HepG2 (cell line): ENCODE measurements around the gene TIRAP. TPM values are rescaled to one million over a fixed set of nuclear protein-coding genes. Genes with fewer than 3 reads are reported as not detected.

Experiments used
- ATAC-seq: fragments of 200-7000 bp; cut with Tn5 transposase; 3 replicates; pipeline ENCODE4 v1.9.1; 2020; ENCODE audit warnings: mild to moderate bottlenecking, moderate library complexity
- BruUV-seq: library from RNA; stranded (reverse); fragments of 400-500 nt; replicated peaks from 2 replicates; lab custom pipeline; 2021; lab: Mats Ljungman, UMichigan
- CTCF ChIA-PET: fragments of 300-600 bp; formaldehyde crosslinking; extraction: SDS; loops from one replicate; lab custom pipeline; 2021; ENCODE audit warnings: low total read pairs, inconsistent platforms, low intra/inter-chr PET ratio; lab: Yijun Ruan, JAX
- POLR2A ChIA-PET: fragments of 350-600 bp; sonication (Branson Sonifier 250); formaldehyde crosslinking; loops from one replicate; lab custom pipeline; 2020; ENCODE audit warnings: antibody characterized with exemption, inconsistent platforms; lab: Yijun Ruan, JAX
- DNase-seq: peaks from one replicate; pipeline ENCODE4 v3.0.0-alpha.2; 2015; ENCODE audit warnings: low spot score
- FAIRE-seq: peaks from 3 replicates; lab custom pipeline; 2011; peaks lifted over from hg19 to GRCh38; lab: Jason Lieb, UNC
- H2AFZ ChIP-seq: one replicate; pipeline ENCODE4 v1.6.1; 2011; ENCODE audit warnings: low read length, inconsistent platforms
- H3K27ac ChIP-seq: fragments of 300-600 bp; 3 replicates; pipeline ENCODE4 v1.8.0; 2011; ENCODE audit warnings: mixed run types, mild to moderate bottlenecking, mixed read lengths, low read length, inconsistent platforms; ENCODE audit not compliant: insufficient read depth; ENCODE audit errors: extremely low read length
- H3K27me3 ChIP-seq, 2 experiments: fragments of 200-600 bp in 1 of 2; 2 replicates in 1 of 2; 3 replicates in 1 of 2; pipeline versions ENCODE4 v1.6.0 to v1.8.0; 2011; ENCODE audit warnings: low read length in 2 of 2, mild to moderate bottlenecking in 2 of 2, moderate library complexity in 2 of 2, inconsistent platforms in 1 of 2; ENCODE audit not compliant: insufficient read depth in 2 of 2, control insufficient read depth in 1 of 2
- H3K36me3 ChIP-seq, 2 experiments: fragments of 200-600 bp in 1 of 2; replicated peaks in 1 of 2; 2 replicates in 1 of 2; 3 replicates in 1 of 2; pipeline versions ENCODE4 v1.5.1 to v1.8.0; 2011; ENCODE audit warnings: low read length in 2 of 2, inconsistent platforms in 1 of 2; ENCODE audit not compliant: insufficient read depth in 2 of 2, control insufficient read depth in 1 of 2
- H3K4me1 ChIP-seq: 2 replicates; pipeline ENCODE4 v1.5.1; 2012; ENCODE audit warnings: low read length, inconsistent platforms; ENCODE audit not compliant: insufficient read depth
- H3K4me2 ChIP-seq: 2 replicates; pipeline ENCODE4 v1.6.0; 2011; ENCODE audit warnings: low read depth, low read length, inconsistent platforms
- H3K4me3 ChIP-seq, 3 experiments: fragments of 200-600 bp in 1 of 3; sonication (generic), shearing (Covaris generic) in 1 of 3; replicated peaks in 1 of 3; 2 replicates each; pipeline ENCODE4 v1.5.1; 2011 to 2016; ENCODE audit warnings: low read length in 3 of 3, inconsistent platforms in 2 of 3, low read depth in 2 of 3, mild to moderate bottlenecking in 2 of 3, control low read depth in 1 of 3, mixed read lengths in 1 of 3; ENCODE audit not compliant: insufficient read depth in 1 of 3
- H3K79me2 ChIP-seq: one replicate; pipeline ENCODE4 v1.6.1; 2011; ENCODE audit warnings: low read length, inconsistent platforms; ENCODE audit not compliant: insufficient read depth
- H3K9ac ChIP-seq: 2 replicates; pipeline ENCODE4 v1.6.0; 2011; ENCODE audit warnings: mild to moderate bottlenecking, low read depth, low read length, inconsistent platforms; ENCODE audit not compliant: insufficient read depth
- H3K9me3 ChIP-seq: 2 replicates; pipeline ENCODE4 v1.5.1; 2012; ENCODE audit warnings: mild to moderate bottlenecking, low read length
- H4K20me1 ChIP-seq: 2 replicates; pipeline ENCODE4 v1.6.0; 2011; ENCODE audit warnings: inconsistent platforms, mild to moderate bottlenecking, low read length, moderate library complexity; ENCODE audit not compliant: insufficient read depth
- EP300 ChIP-seq, 3 experiments: sonication (generic) in 1 of 3; formaldehyde crosslinking in 1 of 3; IDR thresholded peaks; 2 replicates each; pipeline versions ENCODE4 v1.5.1 to v1.6.1; 2011 to 2020; ENCODE audit warnings: low read depth in 2 of 3, low read length in 2 of 3, borderline replicate concordance in 1 of 3, improper control_type of control experiment in 1 of 3, mild to moderate bottlenecking in 1 of 3, missing genetic modification reagents in 1 of 3, moderate library complexity in 1 of 3
- GATAD2A ChIP-seq: IDR thresholded peaks from 2 replicates; pipeline ENCODE4 v1.6.1; 2016
- KAT2B ChIP-seq: fragments of 150-350 bp; IDR thresholded peaks from 2 replicates; pipeline ENCODE4 v1.6.1; 2014; ENCODE audit warnings: low read depth, low read length, borderline replicate concordance
- MBNL3 ChIP-seq: fragments of 250-450 bp; sonication (Bioruptor Pico); conservative IDR thresholded peaks from 2 replicates; pipeline ENCODE4 v1.8.0; 2022; ENCODE audit warnings: mild to moderate bottlenecking, inconsistent platforms
- MIXL1 ChIP-seq: IDR thresholded peaks from 2 replicates; pipeline ENCODE4 v1.6.1; 2016
- ONECUT2 ChIP-seq: sonication (generic); formaldehyde crosslinking; IDR thresholded peaks from 2 replicates; pipeline ENCODE4 v1.4.0; 2020; ENCODE audit warnings: missing genetic modification reagents
- RFX3 ChIP-seq: IDR thresholded peaks from 2 replicates; pipeline ENCODE4 v1.6.1; 2016; ENCODE audit warnings: missing biosample characterization, missing genetic modification reagents
- ZFX ChIP-seq: sonication (generic); formaldehyde crosslinking; IDR thresholded peaks from 2 replicates; pipeline ENCODE4 v1.4.0; 2020; ENCODE audit warnings: mild to moderate bottlenecking, low read depth, missing genetic modification reagents, moderate library complexity
- ZNF263 ChIP-seq: sonication (generic); formaldehyde crosslinking; IDR thresholded peaks from 2 replicates; pipeline ENCODE4 v1.4.0; 2020; ENCODE audit warnings: missing genetic modification reagents
- ZNF33B ChIP-seq: sonication (generic); formaldehyde crosslinking; IDR thresholded peaks from 2 replicates; pipeline ENCODE4 v1.5.1; 2020; ENCODE audit warnings: mild to moderate bottlenecking, missing genetic modification reagents
- ZNF652 ChIP-seq: IDR thresholded peaks from 2 replicates; pipeline ENCODE4 v1.6.1; 2016; ENCODE audit warnings: low read depth, borderline replicate concordance
- WGBS: methylation state at CpG from one replicate; pipeline ENCODE4 v1.1.6; 2017; ENCODE audit warnings: low lambda C conversion rate; 5-methylcytosine and 5-hydroxymethylcytosine counted together
- in situ Hi-C: cut with HindIII; loops from 2 replicates; pipeline ENCODE4 v1.10.0; 2017; ENCODE audit warnings: low pct_unique_long_range_greater_than_20kb; ENCODE audit not compliant: extremely low pct_ligation_motif_present
- intact Hi-C: fragments of 100-400 bp; cut with micrococcal nuclease; formaldehyde crosslinking; loops from one replicate; pipeline ENCODE4 v1.10.0; 2022; ENCODE audit not compliant: unreplicated experiment
- polyA plus RNA-seq, 8 experiments: library from polyadenylated mRNA; depleted of rRNA in 3 of 8; stranded (reverse) in 7 of 8; unstranded in 1 of 8; fragments of >200 nt; fragmentation: Illumina TruSeq in 4 of 8; extraction: Trizol in 4 of 8; gene quantifications; 2 replicates each; pipeline versions ENCODE4 v1.2.1 to v1.2.3, GENCODE V29; 2011 to 2016; ENCODE audit warnings: low read depth in 4 of 8, missing spikeins in 1 of 8, mixed read lengths in 1 of 8; ENCODE audit not compliant: insufficient read depth in 1 of 8
- total RNA-seq, 5 experiments: library from RNA; depleted of rRNA; stranded (reverse); fragments of >200 nt; fragmentation: Illumina TruSeq; extraction: Trizol; gene quantifications; 2 replicates each; pipeline ENCODE4 v1.2.3, GENCODE V29; 2016; ENCODE audit warnings: low read depth in 1 of 5
- TF ChIP-seq, protein P1 (sequence below): sonication (generic); formaldehyde crosslinking; IDR thresholded peaks from 2 replicates; pipeline ENCODE4 v1.5.1; 2020; ENCODE audit warnings: mild to moderate bottlenecking, missing genetic modification reagents, moderate library complexity
- TF ChIP-seq, protein P2 (sequence below): sonication (generic); formaldehyde crosslinking; IDR thresholded peaks from 2 replicates; pipeline ENCODE4 v1.9.0; 2022; ENCODE audit warnings: low read depth, missing genetic modification reagents

The TIRAP gene
- total and polyA plus RNA-seq, 2 of the 13 experiments (the other 11 are each of a cell fraction or from before 2014, with no cell fraction given) = 5.4 to 5.7 TPM

DNA sequence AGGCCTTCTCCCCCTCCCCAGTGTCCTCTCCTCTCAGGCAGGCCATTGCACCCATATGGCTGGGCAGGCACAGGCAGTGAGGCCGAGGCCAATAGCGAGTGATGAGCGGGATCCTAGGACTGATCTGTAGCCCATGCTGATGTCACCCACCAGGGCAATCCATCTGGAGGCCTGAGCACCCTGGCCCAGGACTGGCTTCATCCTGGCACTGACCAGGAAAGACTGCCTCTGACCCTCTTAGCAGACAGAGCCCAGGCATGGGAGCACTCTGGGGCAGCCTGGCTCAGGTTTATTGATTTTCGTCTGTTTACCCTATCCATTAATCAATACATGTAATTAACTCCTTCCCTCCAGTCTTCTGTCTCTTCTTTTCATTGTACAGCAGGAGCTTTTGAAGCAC lies 5.1 kb upstream of the TIRAP start:
- no peak overlapping the region for H2AFZ ChIP-seq
- TF ChIP-seq ZNF263 = peak; percentile 97
- TF ChIP-seq ZFX (CRISPR knock-in tag) = 0 out of 2 replicates have a peak, but pooled peaks have one; percentile 1
- TF ChIP-seq, protein P1, sequence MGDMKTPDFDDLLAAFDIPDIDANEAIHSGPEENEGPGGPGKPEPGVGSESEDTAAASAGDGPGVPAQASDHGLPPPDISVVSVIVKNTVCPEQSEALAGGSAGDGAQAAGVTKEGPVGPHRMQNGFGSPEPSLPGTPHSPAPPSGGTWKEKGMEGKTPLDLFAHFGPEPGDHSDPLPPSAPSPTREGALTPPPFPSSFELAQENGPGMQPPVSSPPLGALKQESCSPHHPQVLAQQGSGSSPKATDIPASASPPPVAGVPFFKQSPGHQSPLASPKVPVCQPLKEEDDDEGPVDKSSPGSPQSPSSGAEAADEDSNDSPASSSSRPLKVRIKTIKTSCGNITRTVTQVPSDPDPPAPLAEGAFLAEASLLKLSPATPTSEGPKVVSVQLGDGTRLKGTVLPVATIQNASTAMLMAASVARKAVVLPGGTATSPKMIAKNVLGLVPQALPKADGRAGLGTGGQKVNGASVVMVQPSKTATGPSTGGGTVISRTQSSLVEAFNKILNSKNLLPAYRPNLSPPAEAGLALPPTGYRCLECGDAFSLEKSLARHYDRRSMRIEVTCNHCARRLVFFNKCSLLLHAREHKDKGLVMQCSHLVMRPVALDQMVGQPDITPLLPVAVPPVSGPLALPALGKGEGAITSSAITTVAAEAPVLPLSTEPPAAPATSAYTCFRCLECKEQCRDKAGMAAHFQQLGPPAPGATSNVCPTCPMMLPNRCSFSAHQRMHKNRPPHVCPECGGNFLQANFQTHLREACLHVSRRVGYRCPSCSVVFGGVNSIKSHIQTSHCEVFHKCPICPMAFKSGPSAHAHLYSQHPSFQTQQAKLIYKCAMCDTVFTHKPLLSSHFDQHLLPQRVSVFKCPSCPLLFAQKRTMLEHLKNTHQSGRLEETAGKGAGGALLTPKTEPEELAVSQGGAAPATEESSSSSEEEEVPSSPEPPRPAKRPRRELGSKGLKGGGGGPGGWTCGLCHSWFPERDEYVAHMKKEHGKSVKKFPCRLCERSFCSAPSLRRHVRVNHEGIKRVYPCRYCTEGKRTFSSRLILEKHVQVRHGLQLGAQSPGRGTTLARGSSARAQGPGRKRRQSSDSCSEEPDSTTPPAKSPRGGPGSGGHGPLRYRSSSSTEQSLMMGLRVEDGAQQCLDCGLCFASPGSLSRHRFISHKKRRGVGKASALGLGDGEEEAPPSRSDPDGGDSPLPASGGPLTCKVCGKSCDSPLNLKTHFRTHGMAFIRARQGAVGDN (CRISPR knock-in tag) = peak; percentile 65
- peak; percentile 99 for TF ChIP-seq KAT2B
- TF ChIP-seq ZNF652 (CRISPR knock-in tag) = peak; percentile 94
- peak; percentile 94 for TF ChIP-seq ONECUT2 (CRISPR knock-in tag)
- TF ChIP-seq EP300 (IDR thresholded peaks at IDR 0.05; ENCODE audit: low read depth in 2 of 2, low read length in 2 of 2) = 0 out of 4 replicates have a peak, but pooled peaks of 1 of the 2 experiments have one; percentile 7
- TF ChIP-seq EP300 (CRISPR knock-in tag; IDR thresholded peaks at IDR 0.05; ENCODE audit: borderline replicate concordance) = no peak
- peak; percentile 87 for TF ChIP-seq MIXL1 (CRISPR knock-in tag)
- TF ChIP-seq RFX3 (CRISPR knock-in tag) = no peak
- TF ChIP-seq GATAD2A (CRISPR knock-in tag) = peak; percentile 44; the same call in 1 of the 2 replicates
- TF ChIP-seq MBNL3 (CRISPR knock-in tag) = no peak
- TF ChIP-seq, protein P2, sequence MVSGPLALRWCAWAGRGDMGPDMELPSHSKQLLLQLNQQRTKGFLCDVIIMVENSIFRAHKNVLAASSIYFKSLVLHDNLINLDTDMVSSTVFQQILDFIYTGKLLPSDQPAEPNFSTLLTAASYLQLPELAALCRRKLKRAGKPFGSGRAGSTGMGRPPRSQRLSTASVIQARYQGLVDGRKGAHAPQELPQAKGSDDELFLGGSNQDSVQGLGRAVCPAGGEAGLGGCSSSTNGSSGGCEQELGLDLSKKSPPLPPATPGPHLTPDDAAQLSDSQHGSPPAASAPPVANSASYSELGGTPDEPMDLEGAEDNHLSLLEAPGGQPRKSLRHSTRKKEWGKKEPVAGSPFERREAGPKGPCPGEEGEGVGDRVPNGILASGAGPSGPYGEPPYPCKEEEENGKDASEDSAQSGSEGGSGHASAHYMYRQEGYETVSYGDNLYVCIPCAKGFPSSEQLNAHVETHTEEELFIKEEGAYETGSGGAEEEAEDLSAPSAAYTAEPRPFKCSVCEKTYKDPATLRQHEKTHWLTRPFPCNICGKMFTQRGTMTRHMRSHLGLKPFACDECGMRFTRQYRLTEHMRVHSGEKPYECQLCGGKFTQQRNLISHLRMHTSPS (CRISPR knock-in tag) = peak; percentile 26; the same call in 1 of the 2 replicates
- TF ChIP-seq ZNF33B = no peak
- TF ChIP-seq, all 625 proteins: peak for 10
- DNase-seq = no peak
- Histone ChIP-seq H4K20me1 (no peaks in the 10 kb centered on the region), H3K9ac (no peak overlapping the region), H3K79me2 (no peaks in the 10 kb centered on the region), H3K4me2 (no peak overlapping the region), H3K4me1 (peaks cover 40% of the 10 kb centered on the region), H3K9me3 (no peaks in the 10 kb centered on the region), H3K36me3 (peaks cover 27 to 30% of the 10 kb centered on the region in 2 experiments), H3K27me3 (no peaks in the 10 kb centered on the region), H3K27ac (peak overlapping the region; percentile 48), H3K4me3 (no peak overlapping the region)
- in situ Hi-C loops = no loop called here
- WGBS = 91% methylated on average over 4 of the region's 4 CpGs
- peak; percentile 50 for ATAC-seq
- ChIA-PET CTCF (no interaction called here), POLR2A (interaction anchor here (1.1 kb wide), 1 partner anchor 9 kb away, joined by 4 read pairs; the partner anchor contains the start of genes FOXRED1 and SRPRA)
- FAIRE-seq = no peak
- BruUV-seq = no TSS peak
- intact Hi-C loops = no loop called here
